ENCODE data around the gene PCDH1. TPM values are rescaled to one million over a fixed set of nuclear protein-coding genes. Genes with fewer than 3 reads are reported as not detected.

Gene PCDH1
- total and polyA plus RNA-seq, 2 of the 8 experiments (the other 6 are each of a cell fraction or from before 2014, with no cell fraction given): 101 to 102 TPM

DNA sequence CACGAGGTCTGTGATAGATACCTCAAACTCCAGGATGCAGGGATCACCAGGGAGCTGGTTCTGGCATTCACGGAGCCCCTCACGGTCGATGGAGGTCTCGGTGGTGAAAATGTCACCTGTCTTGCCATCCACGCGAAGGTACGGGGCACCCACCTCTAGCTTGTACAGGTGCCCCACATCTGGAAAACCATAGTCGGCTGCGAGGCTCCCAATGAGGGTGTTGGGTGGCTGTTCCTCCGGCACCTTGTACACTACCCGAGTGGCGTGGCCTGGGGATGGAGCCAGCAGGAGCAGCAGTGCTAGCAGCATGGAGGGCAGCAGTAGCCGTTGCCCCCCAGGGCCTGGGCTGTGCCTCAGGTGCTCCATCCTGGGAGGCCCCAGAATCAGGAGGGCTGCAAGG lies 9.2 kb downstream of the PCDH1 start (continued):
- TF ChIP-seq, protein P1, sequence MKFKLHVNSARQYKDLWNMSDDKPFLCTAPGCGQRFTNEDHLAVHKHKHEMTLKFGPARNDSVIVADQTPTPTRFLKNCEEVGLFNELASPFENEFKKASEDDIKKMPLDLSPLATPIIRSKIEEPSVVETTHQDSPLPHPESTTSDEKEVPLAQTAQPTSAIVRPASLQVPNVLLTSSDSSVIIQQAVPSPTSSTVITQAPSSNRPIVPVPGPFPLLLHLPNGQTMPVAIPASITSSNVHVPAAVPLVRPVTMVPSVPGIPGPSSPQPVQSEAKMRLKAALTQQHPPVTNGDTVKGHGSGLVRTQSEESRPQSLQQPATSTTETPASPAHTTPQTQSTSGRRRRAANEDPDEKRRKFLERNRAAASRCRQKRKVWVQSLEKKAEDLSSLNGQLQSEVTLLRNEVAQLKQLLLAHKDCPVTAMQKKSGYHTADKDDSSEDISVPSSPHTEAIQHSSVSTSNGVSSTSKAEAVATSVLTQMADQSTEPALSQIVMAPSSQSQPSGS (IDR thresholded peaks at IDR 0.05; ENCODE audit: low read length): no peak
- TF ChIP-seq KDM5A (IDR thresholded peaks at IDR 0.05; ENCODE audit: low read length) (no peak), ASH2L (IDR thresholded peaks at IDR 0.05; ENCODE audit: low read length) (no peak), KDM1A (IDR thresholded peaks at IDR 0.05; ENCODE audit: borderline replicate concordance, low read length) (no peak), CBX8 (IDR thresholded peaks at IDR 0.05; ENCODE audit: borderline replicate concordance, low read depth, low read length) (no peak), GABPA (IDR thresholded peaks at IDR 0.05; ENCODE audit: borderline replicate concordance, insufficient read depth, low read length) (no peak), SIRT6 (IDR thresholded peaks at IDR 0.05; ENCODE audit: low read length) (no peak)

Measured in H1 (cell line).